HepG2 (cell line): ENCODE results near the gene RRBP1. TPM values are rescaled to one million over a fixed set of nuclear protein-coding genes. Genes with fewer than 3 reads are reported as not detected.
A peak's percentile ranks its signal among the peaks of the same experiment; 100 is the strongest.

Experiments used
- AHR ChIP-seq: IDR thresholded peaks from 2 replicates; pipeline ENCODE4 v1.6.1; 2018; ENCODE audit warnings: missing genetic modification reagents, missing compliant biosample characterization
- GZF1 ChIP-seq: sonication (generic); formaldehyde crosslinking; IDR thresholded peaks from 2 replicates; pipeline ENCODE4 v1.5.1; 2020; ENCODE audit warnings: mild to moderate bottlenecking, missing genetic modification reagents
- IKZF4 ChIP-seq: sonication (generic); formaldehyde crosslinking; IDR thresholded peaks from 2 replicates; pipeline ENCODE4 v1.5.1; 2020; ENCODE audit warnings: borderline replicate concordance, mild to moderate bottlenecking, low read depth, missing genetic modification reagents; ENCODE audit errors: not compliant biosample characterization
- MEIS1 ChIP-seq: sonication (generic); formaldehyde crosslinking; IDR thresholded peaks from 2 replicates; pipeline ENCODE4 v1.9.0; 2021; ENCODE audit warnings: mild to moderate bottlenecking, missing genetic modification reagents, moderate library complexity, borderline replicate concordance
- MTF1 ChIP-seq: sonication (generic); formaldehyde crosslinking; IDR thresholded peaks from 2 replicates; pipeline ENCODE4 v1.5.0; 2020; ENCODE audit warnings: missing genetic modification reagents
- NR1H2 ChIP-seq: sonication (generic); formaldehyde crosslinking; IDR thresholded peaks from 2 replicates; pipeline ENCODE4 v1.8.1; 2022; ENCODE audit warnings: low read depth, missing genetic modification reagents, borderline replicate concordance
- POLR2A ChIP-seq, 2 experiments: IDR thresholded peaks; 2 replicates each; pipeline ENCODE4 v1.6.1; 2011; ENCODE audit warnings: low read depth in 2 of 2, low read length in 2 of 2, mild to moderate bottlenecking in 1 of 2, moderate library complexity in 1 of 2; ENCODE audit not compliant: insufficient read depth in 1 of 2
- POLR2G ChIP-seq: fragments of 200-400 bp; formaldehyde crosslinking; IDR thresholded peaks from 2 replicates; pipeline ENCODE4 v1.6.1; 2018; ENCODE audit warnings: mild to moderate bottlenecking, low read depth, low read length, moderate library complexity
- SCMH1 ChIP-seq: sonication (generic); formaldehyde crosslinking; IDR thresholded peaks from 2 replicates; pipeline ENCODE4 v1.9.0; 2021; ENCODE audit warnings: missing genetic modification reagents, mild to moderate bottlenecking, borderline replicate concordance
- SIX4 ChIP-seq: sonication (generic); formaldehyde crosslinking; IDR thresholded peaks from 2 replicates; pipeline ENCODE4 v1.4.0; 2020; ENCODE audit warnings: missing genetic modification reagents
- USF2 ChIP-seq, 2 experiments: sonication (generic) in 1 of 2; formaldehyde crosslinking in 1 of 2; IDR thresholded peaks; 2 replicates each; pipeline versions ENCODE4 v1.5.1 to v1.6.1; 2011 to 2020; ENCODE audit warnings: borderline replicate concordance in 1 of 2, low read depth in 1 of 2, low read length in 1 of 2, mild to moderate bottlenecking in 1 of 2, missing genetic modification reagents in 1 of 2, moderate library complexity in 1 of 2
- ZFX ChIP-seq: sonication (generic); formaldehyde crosslinking; IDR thresholded peaks from 2 replicates; pipeline ENCODE4 v1.4.0; 2020; ENCODE audit warnings: mild to moderate bottlenecking, low read depth, missing genetic modification reagents, moderate library complexity
- ZMYM4 ChIP-seq: sonication (generic); formaldehyde crosslinking; IDR thresholded peaks from 2 replicates; pipeline ENCODE4 v1.8.1; 2023; ENCODE audit warnings: mild to moderate bottlenecking, missing genetic modification reagents
- ZNF224 ChIP-seq: sonication (generic); formaldehyde crosslinking; IDR thresholded peaks from 2 replicates; pipeline ENCODE4 v1.5.0; 2020; ENCODE audit warnings: mild to moderate bottlenecking, missing genetic modification reagents
- ZNF276 ChIP-seq: sonication (generic); formaldehyde crosslinking; IDR thresholded peaks from 2 replicates; pipeline ENCODE4 v1.4.0; 2020; ENCODE audit warnings: mild to moderate bottlenecking, low read depth, missing genetic modification reagents
- ZNF343 ChIP-seq: sonication (generic); formaldehyde crosslinking; IDR thresholded peaks from 2 replicates; pipeline ENCODE4 v1.4.0; 2020; ENCODE audit warnings: mild to moderate bottlenecking, missing genetic modification reagents
- ZNF687 ChIP-seq: sonication (generic); formaldehyde crosslinking; IDR thresholded peaks from 2 replicates; pipeline ENCODE4 v1.5.1; 2020; ENCODE audit warnings: mild to moderate bottlenecking, missing genetic modification reagents, moderate library complexity
- ZNF724P ChIP-seq: sonication (generic); formaldehyde crosslinking; IDR thresholded peaks from 2 replicates; pipeline ENCODE4 v1.8.0; 2022; ENCODE audit warnings: missing genetic modification reagents, borderline replicate concordance
- ZNF883 ChIP-seq: sonication (generic); formaldehyde crosslinking; IDR thresholded peaks from 2 replicates; pipeline ENCODE4 v1.5.1; 2020; ENCODE audit warnings: mild to moderate bottlenecking, missing genetic modification reagents; ENCODE audit errors: not compliant biosample characterization
- ZSCAN22 ChIP-seq: sonication (generic); formaldehyde crosslinking; IDR thresholded peaks from 2 replicates; pipeline ENCODE4 v1.4.0; 2020; ENCODE audit warnings: mild to moderate bottlenecking, missing genetic modification reagents
- polyA plus RNA-seq, 8 experiments: library from polyadenylated mRNA; depleted of rRNA in 3 of 8; stranded (reverse) in 7 of 8; unstranded in 1 of 8; fragments of >200 nt; fragmentation: Illumina TruSeq in 4 of 8; extraction: Trizol in 4 of 8; gene quantifications; 2 replicates each; pipeline versions ENCODE4 v1.2.1 to v1.2.3, GENCODE V29; 2011 to 2016; ENCODE audit warnings: low read depth in 4 of 8, missing spikeins in 1 of 8, mixed read lengths in 1 of 8; ENCODE audit not compliant: insufficient read depth in 1 of 8
- total RNA-seq, 5 experiments: library from RNA; depleted of rRNA; stranded (reverse); fragments of >200 nt; fragmentation: Illumina TruSeq; extraction: Trizol; gene quantifications; 2 replicates each; pipeline ENCODE4 v1.2.3, GENCODE V29; 2016; ENCODE audit warnings: low read depth in 1 of 5

The RRBP1 gene
- total and polyA plus RNA-seq, 2 of the 13 experiments (the other 11 are each of a cell fraction or from before 2014, with no cell fraction given): 150 to 222 TPM

- no peak for TF ChIP-seq ZNF724P
- no peak for TF ChIP-seq NR1H2 (CRISPR knock-in tag)
- no peak for TF ChIP-seq SCMH1 (CRISPR knock-in tag)
- no peak for TF ChIP-seq ZNF224 (CRISPR knock-in tag)
- 0 out of 2 replicates have a peak, but pooled peaks have one; percentile 27 for TF ChIP-seq ZNF276 (CRISPR knock-in tag)
- TF ChIP-seq ZFX (CRISPR knock-in tag): 0 out of 2 replicates have a peak, but pooled peaks have one; percentile 6
- peak; percentile 20 for TF ChIP-seq ZNF883
- no peak for TF ChIP-seq IKZF4 (CRISPR knock-in tag)
- TF ChIP-seq SIX4 (CRISPR knock-in tag): no peak
- peak; percentile 77; the same call in 1 of the 2 replicates for TF ChIP-seq ZSCAN22 (CRISPR knock-in tag)
- TF ChIP-seq AHR (CRISPR knock-in tag): no peak
- TF ChIP-seq POLR2G: peak; percentile 1; the same call in 1 of the 2 replicates
- TF ChIP-seq ZNF687: peak; percentile 37; the same call in 1 of the 2 replicates
- peak; percentile 41; the same call in 1 of the 2 replicates for TF ChIP-seq MEIS1 (CRISPR knock-in tag)
- no peak for TF ChIP-seq USF2 (IDR thresholded peaks at IDR 0.05; ENCODE audit: low read depth, low read length)
- TF ChIP-seq USF2 (CRISPR knock-in tag; IDR thresholded peaks at IDR 0.05; ENCODE audit: borderline replicate concordance): no peak
- peak in 1 of 2 experiments; percentile 18; a peak in 3 of 4 replicates for TF ChIP-seq POLR2A (IDR thresholded peaks at IDR 0.05; ENCODE audit: insufficient read depth in 1 of 2, low read depth in 2 of 2, low read length in 2 of 2)
- TF ChIP-seq ZMYM4 (CRISPR knock-in tag): no peak
- no peak for TF ChIP-seq MTF1
- no peak for TF ChIP-seq GZF1 (CRISPR knock-in tag)
- no peak for TF ChIP-seq ZNF343
These were observed 34.4 kb downstream of the RRBP1 start (continued) for GRCh38 chr20:17647391-17648314.
